Tibial nerve (tissue), 4 donors: ENCODE measurements around the gene SP5.
"Not testable (repeated sequence)": the region's sequence is repeated elsewhere in the genome, so short reads cannot be mapped to it uniquely, and the experiment has no call there.

Source experiments
- EP300 ChIP-seq, 2 donors: sonication (generic); formaldehyde crosslinking; IDR thresholded peaks; one replicate each; pipeline ENCODE4 v1.6.1; 2017; ENCODE audit warnings: antibody characterized with exemption in 2 of 2, mild to moderate bottlenecking in 1 of 2
- POLR2A ChIP-seq, 2 donors: fragments of 450-650 bp; IDR thresholded peaks; one replicate each; pipeline ENCODE4 v1.6.1; 2017; ENCODE audit warnings: antibody characterized with exemption in 2 of 2, mild to moderate bottlenecking in 2 of 2, moderate library complexity in 2 of 2
- TF ChIP-seq, protein P1 (sequence below), 5 experiments: fragments of 200-600 bp in 3 of 5; fragments of 450-650 bp in 2 of 5; sonication (generic) in 3 of 5; IDR thresholded peaks; one replicate each; pipeline ENCODE4 v1.5.1; 2016 to 2019; ENCODE audit warnings: antibody characterized with exemption in 5 of 5, mild to moderate bottlenecking in 3 of 5, moderate library complexity in 2 of 5

DNA sequence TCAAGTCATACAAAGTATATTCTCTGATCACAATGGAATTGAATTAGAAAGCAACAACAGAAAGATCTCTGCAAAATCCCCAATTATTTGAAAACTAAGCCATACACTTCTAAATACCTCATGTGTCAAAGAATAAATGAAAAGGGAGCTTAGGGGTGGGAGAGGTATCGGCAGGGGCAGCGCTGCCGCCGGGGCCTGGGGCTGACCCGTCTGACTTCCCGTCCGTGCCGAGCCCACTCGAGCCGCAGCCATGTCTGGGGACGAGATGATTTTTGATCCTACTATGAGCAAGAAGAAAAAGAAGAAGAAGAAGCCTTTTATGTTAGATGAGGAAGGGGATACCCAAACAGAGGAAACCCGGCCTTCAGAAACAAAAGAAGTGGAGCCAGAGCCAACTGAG, 36.4 kb downstream of the SP5 start:
- not testable (repeated sequence) for TF ChIP-seq EP300, POLR2A (IDR thresholded peaks at IDR 0.05)
- TF ChIP-seq, protein P1, sequence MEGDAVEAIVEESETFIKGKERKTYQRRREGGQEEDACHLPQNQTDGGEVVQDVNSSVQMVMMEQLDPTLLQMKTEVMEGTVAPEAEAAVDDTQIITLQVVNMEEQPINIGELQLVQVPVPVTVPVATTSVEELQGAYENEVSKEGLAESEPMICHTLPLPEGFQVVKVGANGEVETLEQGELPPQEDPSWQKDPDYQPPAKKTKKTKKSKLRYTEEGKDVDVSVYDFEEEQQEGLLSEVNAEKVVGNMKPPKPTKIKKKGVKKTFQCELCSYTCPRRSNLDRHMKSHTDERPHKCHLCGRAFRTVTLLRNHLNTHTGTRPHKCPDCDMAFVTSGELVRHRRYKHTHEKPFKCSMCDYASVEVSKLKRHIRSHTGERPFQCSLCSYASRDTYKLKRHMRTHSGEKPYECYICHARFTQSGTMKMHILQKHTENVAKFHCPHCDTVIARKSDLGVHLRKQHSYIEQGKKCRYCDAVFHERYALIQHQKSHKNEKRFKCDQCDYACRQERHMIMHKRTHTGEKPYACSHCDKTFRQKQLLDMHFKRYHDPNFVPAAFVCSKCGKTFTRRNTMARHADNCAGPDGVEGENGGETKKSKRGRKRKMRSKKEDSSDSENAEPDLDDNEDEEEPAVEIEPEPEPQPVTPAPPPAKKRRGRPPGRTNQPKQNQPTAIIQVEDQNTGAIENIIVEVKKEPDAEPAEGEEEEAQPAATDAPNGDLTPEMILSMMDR (IDR thresholded peaks at IDR 0.05) = not testable (repeated sequence)
